ENCODE results near the gene ZNF311. TPM values are rescaled to one million over a fixed set of nuclear protein-coding genes. Genes with fewer than 3 reads are reported as not detected.
"Not testable (repeated sequence)": the region's sequence is repeated elsewhere in the genome, so short reads cannot be mapped to it uniquely, and the experiment has no call there.

The ZNF311 gene
- total RNA-seq, 4 donors from 2014 or later, result 0.11 TPM; not detected in 3

GRCh38 chr6:28965706-28966105, 39.4 kb downstream of the ZNF311 start:
- Histone ChIP-seq H3K36me3 (no peaks in the 10 kb centered on the region), H3K27ac (no peak overlapping the region), H3K4me1 (no peaks in the 10 kb centered on the region), H3K9me3 (no peaks in the 10 kb centered on the region), H3K27me3 (peaks cover 0 to 3% (median 0%) of the 10 kb centered on the region in 3 donors), H3K4me3 (no peak overlapping the region)
- DNase-seq, result no peak
- intact Hi-C loops (cut with DNase I; ENCODE audit: low total_unique reads) (no loop called here), in situ Hi-C loops (cut with MboI; ENCODE audit: low sequenced_read_pairs in 4 of 4) (no loop called here)
- TF ChIP-seq POLR2A (IDR thresholded peaks at IDR 0.05) (no peak), CTCF (IDR thresholded peaks at IDR 0.05 in 4 of 5, conservative IDR thresholded peaks at IDR 0.05 in 1 of 5) (no peak)
- no peak for ATAC-seq

GRCh38 chr6:28960846-28961500, 44.1 kb downstream of the ZNF311 start:
- no peaks in the 10 kb centered on the region for H3K4me1 ChIP-seq
- intact Hi-C loops (cut with DNase I; ENCODE audit: low total_unique reads) (no loop called here), in situ Hi-C loops (cut with MboI; ENCODE audit: low sequenced_read_pairs in 4 of 4) (no loop called here)
- no peak overlapping the region for H3K27ac ChIP-seq
- DNase-seq (no peak), ATAC-seq (no peak)
- TF ChIP-seq CTCF (IDR thresholded peaks at IDR 0.05 in 4 of 5, conservative IDR thresholded peaks at IDR 0.05 in 1 of 5) (no peak), POLR2A (IDR thresholded peaks at IDR 0.05) (no peak)
- H3K27me3 ChIP-seq, result peaks cover 0 to 8% (median 2%) of the 10 kb centered on the region in 3 donors
- no peaks in the 10 kb centered on the region for H3K36me3 ChIP-seq
- H3K4me3 ChIP-seq, result no peak overlapping the region
- no peaks in the 10 kb centered on the region for H3K9me3 ChIP-seq

GRCh38 chr6:28958561-28959243, 46.4 kb downstream of the ZNF311 start:
- in situ Hi-C loops (cut with MboI; ENCODE audit: low sequenced_read_pairs in 4 of 4); H3K4me3 ChIP-seq; H3K36me3 ChIP-seq; DNase-seq; H3K4me1 ChIP-seq; intact Hi-C loops (cut with DNase I; ENCODE audit: low total_unique reads); H3K27ac ChIP-seq; H3K9me3 ChIP-seq; ATAC-seq: not testable (repeated sequence)
- peaks cover 6 to 29% (median 10%) of the 10 kb centered on the region in 3 donors for H3K27me3 ChIP-seq

GRCh38 chr6:28957795-28958314, 47.3 kb downstream of the ZNF311 start:
- in situ Hi-C loops (cut with MboI; ENCODE audit: low sequenced_read_pairs in 4 of 4); H3K27ac ChIP-seq; H3K9me3 ChIP-seq; DNase-seq; H3K36me3 ChIP-seq; H3K4me1 ChIP-seq; intact Hi-C loops (cut with DNase I; ENCODE audit: low total_unique reads); ATAC-seq; H3K4me3 ChIP-seq: not testable (repeated sequence)
- peaks cover 6 to 34% (median 10%) of the 10 kb centered on the region in 3 donors for H3K27me3 ChIP-seq

- DNase-seq, result no peak
- in situ Hi-C loops (cut with MboI; ENCODE audit: low sequenced_read_pairs in 4 of 4), result no loop called here
- intact Hi-C loops (cut with DNase I; ENCODE audit: low total_unique reads), result no loop called here
- no peak for TF ChIP-seq POLR2A (IDR thresholded peaks at IDR 0.05)
- no peak for TF ChIP-seq CTCF (IDR thresholded peaks at IDR 0.05 in 4 of 5, conservative IDR thresholded peaks at IDR 0.05 in 1 of 5)
- no peaks in the 10 kb centered on the region for H3K36me3 ChIP-seq
- peaks cover 6 to 39% (median 10%) of the 10 kb centered on the region in 3 donors for H3K27me3 ChIP-seq
- no peaks in the 10 kb centered on the region for H3K9me3 ChIP-seq
- H3K27ac ChIP-seq, result no peak overlapping the region
- H3K4me3 ChIP-seq, result no peak overlapping the region
- no peak for ATAC-seq
- H3K4me1 ChIP-seq, result no peaks in the 10 kb centered on the region
These were observed 48.8 kb downstream of the ZNF311 start for GRCh38 chr6:28956331-28956730.

Data from gastrocnemius medialis (tissue), 4 donors.